HEK293 (cell line): ENCODE data around the gene OTUB1.

Experiments used
- CTCF ChIA-PET: fragments of 350-600 bp; formaldehyde crosslinking; extraction: SDS; loops from one replicate; lab custom pipeline; 2021; ENCODE audit warnings: antibody characterized with exemption; lab: Yijun Ruan, JAX
- POLR2A ChIA-PET: fragments of 300-600 bp; formaldehyde crosslinking; extraction: SDS; loops from one replicate; lab custom pipeline; 2020; ENCODE audit warnings: antibody characterized with exemption, inconsistent platforms; lab: Yijun Ruan, JAX
- H3K27ac ChIP-seq: fragments of 200-500 bp; sonication (Bioruptor generic); 2 replicates; pipeline ENCODE4 v1.5.1; 2014; ENCODE audit warnings: low read depth, low read length, control low read depth, inconsistent platforms; ENCODE audit errors: extremely low read depth
- H3K36me3 ChIP-seq, 2 experiments: fragments of 200-500 bp in 1 of 2; sonication (Bioruptor generic) in 1 of 2; 1 replicate in 1 of 2; 2 replicates in 1 of 2; pipeline ENCODE4 v1.5.1; 2014 to 2017; ENCODE audit warnings: inconsistent platforms in 2 of 2, low read length in 2 of 2; ENCODE audit not compliant: control insufficient read depth in 2 of 2, insufficient read depth in 1 of 2
- H3K4me1 ChIP-seq: fragments of 200-500 bp; sonication (Bioruptor generic); 2 replicates; pipeline ENCODE4 v1.5.1; 2014; ENCODE audit warnings: mild to moderate bottlenecking, low read length, inconsistent platforms; ENCODE audit not compliant: control insufficient read depth, insufficient read depth
- H3K4me3 ChIP-seq: 2 replicates; pipeline ENCODE4 v1.5.1; 2011; ENCODE audit warnings: low read depth, mild to moderate bottlenecking, control low read depth, low read length, moderate library complexity
- H3K9me3 ChIP-seq: fragments of 200-500 bp; sonication (Bioruptor generic); 2 replicates; pipeline ENCODE4 v1.5.1; 2014; ENCODE audit warnings: low read depth, low read length, inconsistent platforms; ENCODE audit not compliant: control insufficient read depth, insufficient read depth
- CTCF ChIP-seq: fragments of 450-650 bp; formaldehyde crosslinking; IDR thresholded peaks from 2 replicates; pipeline ENCODE4 v1.5.1; 2016; ENCODE audit warnings: missing biosample characterization, missing genetic modification characterization
- GLI2 ChIP-seq: fragments of 450-650 bp; formaldehyde crosslinking; IDR thresholded peaks from 2 replicates; pipeline ENCODE4; 2017; ENCODE audit warnings: missing biosample characterization, missing genetic modification characterization, low read depth, borderline replicate concordance
- IKZF3 ChIP-seq: fragments of 450-650 bp; IDR thresholded peaks from 2 replicates; pipeline ENCODE4 v1.5.0; 2018; ENCODE audit warnings: missing biosample characterization, mild to moderate bottlenecking, missing genetic modification characterization, moderate library complexity
- OVOL3 ChIP-seq: fragments of 450-650 bp; formaldehyde crosslinking; IDR thresholded peaks from 2 replicates; pipeline ENCODE4 v1.5.1; 2016; ENCODE audit warnings: missing biosample characterization, missing genetic modification characterization
- SCRT1 ChIP-seq: fragments of 450-650 bp; formaldehyde crosslinking; IDR thresholded peaks from 2 replicates; pipeline ENCODE4 v1.5.1; 2016; ENCODE audit warnings: missing biosample characterization, missing genetic modification characterization, borderline replicate concordance
- SCRT2 ChIP-seq: fragments of 450-650 bp; formaldehyde crosslinking; IDR thresholded peaks from 2 replicates; pipeline ENCODE4 v1.5.1; 2016; ENCODE audit warnings: missing biosample characterization, missing genetic modification characterization
- YY2 ChIP-seq: fragments of 450-650 bp; formaldehyde crosslinking; IDR thresholded peaks from 2 replicates; pipeline ENCODE4 v1.5.1; 2016; ENCODE audit warnings: missing biosample characterization, missing genetic modification characterization
- ZBTB6 ChIP-seq: fragments of 450-650 bp; formaldehyde crosslinking; IDR thresholded peaks from 2 replicates; pipeline ENCODE4 v1.5.1; 2017; ENCODE audit warnings: missing biosample characterization, missing genetic modification characterization
- ZNF10 ChIP-seq: fragments of 450-650 bp; formaldehyde crosslinking; IDR thresholded peaks from 2 replicates; pipeline ENCODE4 v1.5.1; 2017; ENCODE audit warnings: missing biosample characterization, missing genetic modification characterization
- ZNF155 ChIP-seq: fragments of 450-650 bp; formaldehyde crosslinking; IDR thresholded peaks from 2 replicates; pipeline ENCODE4 v1.5.1; 2016; ENCODE audit warnings: missing biosample characterization, missing genetic modification characterization
- ZNF169 ChIP-seq: fragments of 450-650 bp; formaldehyde crosslinking; IDR thresholded peaks from 2 replicates; pipeline ENCODE4 v1.5.1; 2016; ENCODE audit warnings: missing biosample characterization, missing genetic modification characterization
- ZNF184 ChIP-seq: fragments of 450-650 bp; IDR thresholded peaks from 2 replicates; pipeline ENCODE4 v1.5.1; 2018; ENCODE audit warnings: missing biosample characterization, mild to moderate bottlenecking, missing genetic modification characterization
- ZNF239 ChIP-seq: fragments of 450-650 bp; formaldehyde crosslinking; IDR thresholded peaks from 2 replicates; pipeline ENCODE4 v1.5.1; 2016; ENCODE audit warnings: missing biosample characterization, missing genetic modification characterization
- ZNF274 ChIP-seq, 2 experiments: fragments of 200-500 bp in 1 of 2; fragments of 450-650 bp in 1 of 2; sonication (Bioruptor generic) in 1 of 2; formaldehyde crosslinking in 1 of 2; IDR thresholded peaks; 2 replicates each; pipeline versions ENCODE4 v1.5.1 to v1.6.1; 2014 to 2016; ENCODE audit warnings: borderline replicate concordance in 1 of 2, inconsistent platforms in 1 of 2, low read length in 1 of 2, missing biosample characterization in 1 of 2, missing genetic modification characterization in 1 of 2
- ZNF341 ChIP-seq: fragments of 450-650 bp; formaldehyde crosslinking; IDR thresholded peaks from 2 replicates; pipeline ENCODE4; 2016; ENCODE audit warnings: low read depth, missing biosample characterization, missing genetic modification characterization
- ZNF398 ChIP-seq: fragments of 450-650 bp; formaldehyde crosslinking; IDR thresholded peaks from 2 replicates; pipeline ENCODE4 v1.5.1; 2017; ENCODE audit warnings: missing biosample characterization, missing genetic modification characterization
- ZNF513 ChIP-seq: fragments of 450-650 bp; IDR thresholded peaks from 2 replicates; pipeline ENCODE4 v1.5.1; 2018; ENCODE audit warnings: missing biosample characterization, missing genetic modification characterization
- ZNF514 ChIP-seq: fragments of 450-650 bp; formaldehyde crosslinking; IDR thresholded peaks from 2 replicates; pipeline ENCODE4 v1.5.1; 2016; ENCODE audit warnings: missing biosample characterization, missing genetic modification characterization
- ZNF530 ChIP-seq: fragments of 450-650 bp; formaldehyde crosslinking; IDR thresholded peaks from 2 replicates; pipeline ENCODE4 v1.5.1; 2016; ENCODE audit warnings: low read depth, missing biosample characterization, missing genetic modification characterization
- ZNF596 ChIP-seq: fragments of 450-650 bp; IDR thresholded peaks from 2 replicates; pipeline ENCODE4 v1.5.0; 2018; ENCODE audit warnings: missing biosample characterization, mild to moderate bottlenecking, missing genetic modification characterization, moderate library complexity
- ZSCAN23 ChIP-seq: fragments of 450-650 bp; formaldehyde crosslinking; IDR thresholded peaks from 2 replicates; pipeline ENCODE4 v1.5.1; 2016; ENCODE audit warnings: missing biosample characterization, missing genetic modification characterization
- ZSCAN5A ChIP-seq: fragments of 450-650 bp; formaldehyde crosslinking; IDR thresholded peaks from 2 replicates; pipeline ENCODE4 v1.5.1; 2016; ENCODE audit warnings: missing biosample characterization, missing genetic modification characterization

The OTUB1 gene

GRCh38 chr11:64015935-64016845 is 30.0 kb downstream of the OTUB1 start:
- no peak for TF ChIP-seq IKZF3
- no peak for TF ChIP-seq OVOL3
- no peak for TF ChIP-seq ZNF169
- no peak for TF ChIP-seq CTCF (tag by site-specific recombination)
- TF ChIP-seq ZNF155 (tag by site-specific recombination), result no peak
- no peak for TF ChIP-seq ZNF398 (tag by site-specific recombination)
- TF ChIP-seq YY2 (tag by site-specific recombination), result no peak
- no peak for TF ChIP-seq ZSCAN5A (tag by site-specific recombination)
- TF ChIP-seq ZSCAN23 (tag by site-specific recombination), result no peak
- no peak for TF ChIP-seq GLI2 (tag by site-specific recombination)
- no peak for TF ChIP-seq ZNF10 (tag by site-specific recombination)
- no peak for TF ChIP-seq ZNF514 (tag by site-specific recombination)
- no peak for TF ChIP-seq ZNF530 (tag by site-specific recombination)
- TF ChIP-seq ZNF274 (IDR thresholded peaks at IDR 0.05; ENCODE audit: low read length), result no peak
- no peak for TF ChIP-seq ZNF274 (tag by site-specific recombination; IDR thresholded peaks at IDR 0.05; ENCODE audit: borderline replicate concordance)
- TF ChIP-seq, all 188 proteins: peak for 0
- H3K4me3 ChIP-seq, result no peak overlapping the region
- CTCF ChIA-PET, result no interaction called here

GRCh38 chr11:64017945-64018224 is 31.6 kb downstream of the OTUB1 start:
- no peak overlapping the region for H3K4me3 ChIP-seq
- H3K4me1 ChIP-seq, result no peaks in the 10 kb centered on the region
- H3K36me3 ChIP-seq, result no peaks in the 10 kb centered on the region
- POLR2A ChIA-PET, result interaction anchor here (0.6 to 0.7 kb wide), 2 partner anchors 15 to 995 kb away, joined by 3 to 4 read pairs; no protein-coding TSS in a partner anchor
- no peak overlapping the region for H3K27ac ChIP-seq
- CTCF ChIA-PET, result interaction anchor here (1.0 to 1.2 kb wide), 2 partner anchors 10 to 18 kb away, joined by 3 to 4 read pairs; no protein-coding TSS in a partner anchor
- no peaks in the 10 kb centered on the region for H3K9me3 ChIP-seq
- TF ChIP-seq ZNF184, result no peak
- TF ChIP-seq SCRT1 (tag by site-specific recombination), result no peak
- TF ChIP-seq ZNF239 (tag by site-specific recombination), result no peak
- TF ChIP-seq SCRT2 (tag by site-specific recombination), result no peak
- 0 out of 2 replicates have a peak, but pooled peaks have one; percentile 57 for TF ChIP-seq ZNF341
- TF ChIP-seq ZNF513 (tag by site-specific recombination), result no peak
- no peak for TF ChIP-seq ZBTB6 (tag by site-specific recombination)
- 0 out of 2 replicates have a peak, but pooled peaks have one; percentile 0 for TF ChIP-seq ZNF398 (tag by site-specific recombination)
- no peak for TF ChIP-seq ZNF596 (tag by site-specific recombination)

More at GRCh38 chr11:64015935-64016845, 30.0 kb downstream of the OTUB1 start:
- POLR2A ChIA-PET, result interaction anchor here (0.9 kb wide), 1 partner anchor 16 kb away, joined by 4 read pairs; no protein-coding TSS in a partner anchor
- H3K27ac ChIP-seq, result no peak overlapping the region
- H3K4me1 ChIP-seq, result no peaks in the 10 kb centered on the region
- no peaks in the 10 kb centered on the region for H3K9me3 ChIP-seq
- no peaks in the 10 kb centered on the region for H3K36me3 ChIP-seq
